ENCODE measurements around the gene NPC1.
"Not testable (repeated sequence)": the region's sequence is repeated elsewhere in the genome, so short reads cannot be mapped to it uniquely, and the experiment has no call there.

The NPC1 gene

GRCh38 chr18:23515911-23516546, 70.3 kb downstream of the NPC1 start:
- peak; percentile 77 to 84 for DNase-seq

- DNase-seq, result no peak
These were observed 73.7 kb downstream of the NPC1 start for GRCh38 chr18:23512641-23513040.

DNA sequence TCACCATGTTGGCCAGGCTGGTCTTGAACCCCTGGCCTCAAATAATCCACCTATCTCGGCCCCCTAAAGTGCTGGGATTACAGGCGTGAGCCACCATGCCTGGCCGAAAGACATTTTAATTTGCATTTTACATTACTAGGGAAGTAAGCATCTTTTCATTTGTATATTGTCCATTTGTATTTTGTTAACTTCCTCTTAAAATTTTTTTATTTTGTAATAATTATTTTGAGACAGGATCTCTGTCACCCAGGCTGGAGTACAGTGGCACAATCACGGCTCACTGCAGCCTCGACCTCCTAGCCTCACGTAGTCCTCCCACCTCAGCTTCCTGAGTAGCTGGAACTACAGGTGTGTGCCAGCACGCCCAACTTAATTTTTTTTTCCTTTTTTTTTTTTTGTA, 74.1 kb downstream of the NPC1 start:
- DNase-seq, result not testable (repeated sequence)

GRCh38 chr18:23510923-23511322, 75.4 kb downstream of the NPC1 start:
- DNase-seq, result not testable (repeated sequence)

DNA sequence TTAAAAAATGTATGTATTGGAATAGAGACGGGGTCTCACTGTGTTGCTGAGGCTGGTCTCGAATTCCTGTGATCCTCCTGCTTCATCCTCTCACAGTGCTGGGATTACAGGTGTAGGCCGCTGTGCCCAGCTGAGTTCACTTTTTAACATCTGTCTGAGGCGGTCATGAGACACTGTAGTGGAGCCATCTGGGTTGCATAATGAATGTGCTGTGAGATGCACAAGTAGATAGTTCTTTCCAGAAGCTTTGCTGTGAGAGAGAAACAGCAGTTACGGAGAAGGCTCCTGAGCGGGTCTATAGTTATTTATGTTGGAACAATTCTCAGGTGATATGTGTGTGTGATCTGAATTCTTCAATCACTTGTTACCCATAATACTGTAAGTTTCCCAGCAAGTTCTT, 79.9 kb downstream of the NPC1 start:
- DNase-seq, result no peak

DNA sequence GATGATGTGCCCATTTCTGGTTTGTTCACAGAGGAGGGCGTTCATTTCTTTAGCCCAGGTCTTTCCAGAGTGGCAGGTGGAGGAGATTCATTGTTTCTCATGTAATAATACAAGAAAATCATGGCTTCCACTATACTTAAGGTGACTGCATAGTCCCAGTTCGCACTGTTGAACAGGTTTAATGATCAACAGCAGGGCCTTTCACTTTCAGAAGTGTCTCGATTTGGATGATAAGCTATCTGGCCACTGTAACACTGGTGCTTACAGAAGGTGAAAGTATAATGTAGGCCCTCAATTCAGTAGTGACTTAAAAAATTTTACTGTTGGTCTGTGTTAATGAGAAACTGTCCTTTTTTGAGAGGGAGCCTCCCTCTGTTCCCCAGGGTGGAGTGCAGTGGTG, 81.6 kb downstream of the NPC1 start:
- peak in 1 of 2 donors; percentile 50 for DNase-seq

DNA sequence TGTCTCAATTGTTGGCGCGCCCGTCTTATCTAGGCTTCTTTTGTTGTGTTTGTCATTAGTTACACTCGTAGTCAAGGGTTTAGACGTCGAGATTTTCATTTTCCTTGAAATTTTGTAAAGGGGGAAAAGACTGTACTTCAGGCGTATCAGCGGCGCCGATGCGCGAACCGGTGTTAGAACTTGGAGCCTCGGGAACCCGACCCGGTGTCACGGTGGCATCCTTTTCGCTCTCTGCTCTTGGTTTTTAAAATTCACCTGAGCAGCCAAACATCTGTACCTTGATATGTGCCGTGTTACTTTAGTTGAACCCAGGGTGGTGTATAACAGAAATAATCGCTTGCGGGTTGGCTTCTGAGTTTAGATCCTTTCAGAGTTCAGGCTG, 82.4 kb downstream of the NPC1 start:
- peak in 1 of 2 donors; percentile 16 for DNase-seq

DNA sequence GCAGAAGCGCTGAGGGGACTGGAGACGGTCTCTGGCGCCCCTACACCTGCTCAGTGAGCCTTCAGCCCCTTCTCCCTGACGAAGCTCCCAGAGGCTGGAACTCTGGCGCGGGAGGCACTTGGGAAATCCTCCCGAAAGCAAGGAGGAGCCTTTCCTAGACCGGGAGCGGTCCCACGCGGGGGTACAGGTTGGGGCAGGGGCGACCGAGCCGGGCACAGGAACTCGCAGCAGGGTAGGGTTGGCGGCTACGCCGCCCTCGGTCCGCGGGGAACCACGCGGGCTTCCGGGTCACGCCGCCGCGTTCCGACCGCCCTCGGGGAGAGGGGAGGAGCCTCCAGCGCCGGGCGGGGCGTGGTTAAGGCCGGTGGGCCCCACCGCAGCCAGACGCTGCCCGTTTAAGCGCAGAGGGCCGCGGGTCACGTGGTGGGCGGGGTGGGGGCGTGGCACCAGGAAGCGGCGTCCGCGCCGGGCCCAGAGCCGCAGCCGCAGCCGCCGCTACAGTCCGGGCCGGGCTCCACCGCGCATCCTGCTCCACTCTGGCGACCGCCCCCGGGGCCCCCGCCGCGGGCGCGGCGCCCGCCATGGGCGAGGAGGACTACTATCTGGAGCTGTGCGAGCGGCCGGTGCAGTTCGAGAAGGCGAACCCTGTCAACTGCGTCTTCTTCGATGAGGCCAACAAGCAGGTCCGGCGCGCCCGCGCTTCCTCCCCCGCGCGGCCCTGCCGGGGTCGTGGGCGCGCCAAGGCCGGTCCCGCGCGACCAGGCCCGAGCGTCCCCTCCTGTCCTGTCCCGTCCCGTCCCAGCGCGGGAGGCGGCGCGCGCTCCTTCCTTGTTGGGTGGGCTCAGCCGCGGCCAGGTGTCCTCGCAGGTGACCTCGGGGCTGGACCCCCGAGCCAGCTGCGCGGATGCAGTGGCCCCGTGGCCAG, 83.0 kb downstream of the NPC1 start, which contains the start of gene RMC1:
Gene RMC1, plus strand, starts transcription at position 474 of the 925 bp plus-strand sequence. Its CDS starts 108 bp downstream, at position 582.
- DNase-seq, result peak; percentile 94 to 97

DNA sequence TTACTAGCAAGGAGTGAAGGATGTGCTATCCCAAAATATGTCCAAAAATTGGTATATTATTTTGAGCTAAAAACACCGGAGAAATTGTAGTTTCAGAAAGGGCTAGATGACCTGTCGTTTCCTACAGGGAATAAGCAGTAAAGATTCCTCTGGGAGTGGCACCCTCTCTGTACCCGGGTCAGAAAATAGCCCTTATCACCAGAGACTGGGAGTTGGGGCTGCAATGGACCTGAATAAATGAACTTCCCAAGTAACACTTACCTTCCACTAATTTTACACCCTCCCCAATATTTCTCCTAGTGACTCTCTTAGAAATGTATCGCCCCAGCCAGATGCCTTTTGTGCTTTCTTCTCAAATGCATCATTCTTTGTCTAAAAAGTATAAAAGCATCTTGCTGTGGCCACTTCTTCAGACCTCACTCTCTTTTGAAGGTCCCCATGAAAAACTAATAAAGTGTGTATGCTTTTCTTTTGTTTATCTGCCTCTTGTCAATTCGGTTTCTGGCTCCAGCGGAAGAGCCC, 83.7 kb downstream of the NPC1 start:
- no peak for DNase-seq

DNA sequence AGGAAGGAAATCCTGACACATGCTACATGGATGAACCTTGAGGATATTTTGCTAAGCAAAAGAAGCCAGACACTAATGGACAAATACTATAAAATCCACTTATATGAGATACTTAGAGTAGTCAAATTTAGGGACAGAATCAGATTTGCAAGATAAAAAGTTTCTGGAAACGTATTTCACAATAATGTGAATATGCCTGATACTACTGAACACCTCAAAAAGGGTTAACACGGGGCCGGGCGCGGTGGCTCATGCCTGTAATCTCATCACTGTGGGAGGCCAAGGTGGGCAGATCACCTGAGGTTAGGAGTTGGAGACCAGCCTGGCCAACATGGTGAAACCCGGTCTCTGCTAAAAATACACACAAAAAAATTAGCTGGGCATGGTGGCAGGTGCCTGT, 84.7 kb downstream of the NPC1 start:
- no peak for DNase-seq

- DNase-seq, result no peak
These were observed 87.0 kb downstream of the NPC1 start for GRCh38 chr18:23499291-23499781.

DNA sequence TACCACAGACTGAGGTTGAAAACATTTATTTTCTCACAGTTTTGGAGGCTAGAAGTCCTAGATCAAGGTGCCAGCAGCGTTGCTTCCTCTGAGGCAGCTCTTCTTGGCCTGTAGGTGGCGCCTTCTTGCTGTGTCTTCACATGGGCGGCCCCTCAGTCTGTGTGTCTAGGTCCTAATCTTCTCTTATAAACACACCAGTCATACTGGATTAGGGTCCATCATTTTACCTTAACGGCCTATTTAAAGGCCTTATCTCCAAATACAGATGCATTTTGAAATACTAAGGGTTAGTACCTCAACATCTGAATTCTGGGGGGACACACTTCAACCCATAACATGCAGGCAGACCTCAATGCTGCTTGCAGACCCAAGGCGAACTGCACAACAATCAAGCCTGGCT, 87.4 kb downstream of the NPC1 start:
- DNase-seq, result peak; percentile 77 to 83

DNA sequence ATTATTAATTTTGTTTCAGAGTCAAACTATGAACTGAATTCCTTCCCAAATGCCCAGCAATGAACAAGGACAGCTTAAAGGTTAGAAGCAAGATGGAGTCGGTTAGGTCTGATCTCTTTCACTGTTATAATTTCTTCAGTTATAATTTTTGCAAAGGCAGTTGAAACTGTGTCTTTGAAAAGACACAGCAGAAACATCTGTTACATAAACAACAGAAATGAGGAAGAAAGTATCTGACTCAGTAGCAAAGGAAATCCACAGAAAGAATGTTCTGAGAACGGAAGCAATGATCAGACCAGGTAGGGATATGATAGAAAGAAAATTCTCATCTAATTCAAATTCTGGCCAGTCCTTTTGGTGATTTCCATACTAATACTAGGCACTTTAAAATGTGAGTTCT, 88.2 kb downstream of the NPC1 start:
- no peak for DNase-seq

- DNase-seq, result no peak
These were observed 90.4 kb downstream of the NPC1 start for GRCh38 chr18:23495723-23496440.

DNA sequence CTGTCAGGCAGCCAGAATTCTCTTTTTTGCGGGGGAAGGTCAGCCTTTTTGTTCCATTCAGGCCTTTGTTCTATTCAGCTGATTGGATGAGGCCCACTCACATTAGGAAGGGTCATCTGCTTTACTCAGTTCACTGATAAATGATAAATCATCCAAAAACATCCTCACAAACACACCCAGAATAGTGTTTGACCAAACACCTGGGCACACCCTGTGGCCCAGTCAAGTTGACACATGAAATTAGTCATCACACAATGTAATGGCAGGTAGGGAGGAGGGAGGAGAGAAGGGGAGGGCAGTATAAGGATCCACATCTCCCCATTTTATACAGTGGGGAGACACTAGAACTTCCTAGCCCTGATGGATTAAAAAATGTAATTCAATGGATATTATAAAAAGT, 91.3 kb downstream of the NPC1 start:
- DNase-seq, result no peak

- no peak for DNase-seq
These were observed 92.7 kb downstream of the NPC1 start for GRCh38 chr18:23493654-23494053.

DNA sequence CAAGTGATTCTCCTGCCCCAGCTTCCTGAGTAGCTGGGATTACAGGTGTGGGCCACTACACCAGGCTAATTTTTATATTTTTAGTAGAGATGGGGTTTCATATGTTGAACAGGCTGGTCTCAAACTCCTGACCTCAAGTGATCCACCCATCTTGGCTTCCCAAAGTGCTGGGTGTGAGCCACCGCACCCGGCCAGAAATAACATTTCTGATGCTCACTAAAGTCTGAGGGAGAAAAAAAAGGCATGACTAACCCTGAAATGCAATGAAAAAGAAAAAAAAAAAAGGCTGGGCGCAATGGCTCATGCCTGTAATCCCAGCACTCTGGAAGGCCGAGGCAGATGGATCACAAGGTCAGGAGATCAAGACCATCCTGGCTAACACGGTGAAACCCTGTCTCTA, 96.7 kb downstream of the NPC1 start:
- DNase-seq, result not testable (repeated sequence)

GRCh38 chr18:23487738-23488570, 98.4 kb downstream of the NPC1 start:
- DNase-seq, result peak; percentile 54 to 66

DNA sequence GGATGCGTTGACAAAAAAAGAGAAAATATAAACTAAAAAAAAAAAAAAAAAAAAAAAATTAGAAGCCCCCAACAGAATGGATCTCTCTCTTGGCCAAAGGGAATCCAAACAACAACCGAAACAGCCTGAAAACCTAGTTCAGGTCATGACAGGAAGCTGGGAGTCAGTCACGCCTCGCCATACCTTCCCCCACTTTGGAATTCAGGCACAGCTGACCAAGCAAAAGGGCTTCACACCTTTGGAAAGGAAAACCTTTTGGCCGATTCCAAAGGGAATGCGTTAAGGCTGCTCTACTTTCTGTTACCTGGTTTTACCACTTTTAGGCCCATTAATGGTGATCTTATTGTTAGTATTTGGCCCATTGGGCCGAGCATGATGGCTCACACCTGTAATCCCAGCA, 100.9 kb downstream of the NPC1 start:
- DNase-seq, result no peak

GRCh38 chr18:23484561-23485182, 101.6 kb downstream of the NPC1 start:
- DNase-seq, result no peak

Measured in CD4-positive, alpha-beta T cell treated with Interferon alpha-2 for 1 hour (primary cell).